AG04450 (cell line): ENCODE results near the gene CTRB1. TPM values are rescaled to one million over a fixed set of nuclear protein-coding genes. Genes with fewer than 3 reads are reported as not detected.
"Not testable (repeated sequence)": the region's sequence is repeated elsewhere in the genome, so short reads cannot be mapped to it uniquely, and the experiment has no call there.

Experiments
- CTCF ChIA-PET: fragments of 300-600, 350-600 bp; formaldehyde crosslinking; extraction: SDS; loops from one replicate; lab custom pipeline; 2022; ENCODE audit warnings: antibody characterized with exemption, inconsistent platforms; lab: Charles Lee
- POLR2A ChIA-PET: fragments of 350-600 bp; formaldehyde crosslinking; extraction: SDS; loops from one replicate; lab custom pipeline; 2021; ENCODE audit warnings: antibody characterized with exemption, inconsistent platforms; lab: Yijun Ruan, JAX
- DNase-seq: peaks from one replicate; pipeline ENCODE4 v3.0.0-alpha.2; 2011; ENCODE audit warnings: low read depth, low spot score
- H3K27ac ChIP-seq: one replicate; pipeline ENCODE4 v1.5.1; 2012; ENCODE audit warnings: low read depth, low read length, control low read depth
- H3K27me3 ChIP-seq: one replicate; pipeline ENCODE4 v1.6.0; 2012; ENCODE audit warnings: low read length; ENCODE audit not compliant: control insufficient read depth, insufficient read depth
- H3K4me3 ChIP-seq: 2 replicates; pipeline ENCODE4 v1.5.1; 2011; ENCODE audit warnings: mild to moderate bottlenecking, low read depth, low read length, control low read depth
- H3K9me3 ChIP-seq: 2 replicates; pipeline ENCODE4 v1.5.1; 2012; ENCODE audit warnings: low read length; ENCODE audit not compliant: control insufficient read depth, insufficient read depth
- CTCF ChIP-seq: IDR thresholded peaks from 2 replicates; pipeline ENCODE4 v1.5.1; 2011; ENCODE audit warnings: low read depth, low read length, control low read depth, inconsistent platforms
- polyA plus RNA-seq: library from polyadenylated mRNA; depleted of rRNA; stranded (reverse); fragments of >200 nt; gene quantifications from 2 replicates; pipeline ENCODE4 v1.2.3, GENCODE V29; 2011

CTRB1 gene
- polyA plus RNA-seq, 1 experiment: not detected

GRCh38 chr16:75267631-75268264 lies 49.0 kb downstream of the CTRB1 start:
- DNase-seq: no peak
- no peak for TF ChIP-seq CTCF
- Histone ChIP-seq H3K27ac (peak overlapping the region; percentile 2), H3K27me3 (no peaks in the 10 kb centered on the region), H3K4me3 (no peak overlapping the region), H3K9me3 (peaks cover 4% of the 10 kb centered on the region; the same call in 1 of the 2 replicates)
- POLR2A ChIA-PET: interaction anchor here (0.9 kb wide), 1 partner anchor 23 kb away, joined by 3 read pairs; no protein-coding TSS in a partner anchor
- CTCF ChIA-PET: no interaction called here

- H3K27ac ChIP-seq, H3K27me3 ChIP-seq, H3K9me3 ChIP-seq, DNase-seq, H3K4me3 ChIP-seq, CTCF ChIA-PET, POLR2A ChIA-PET: not testable (repeated sequence)
Measured at GRCh38 chr16:75269358-75269757, 50.6 kb downstream of the CTRB1 start.

- CTCF ChIA-PET: no interaction called here
- Histone ChIP-seq H3K27ac (no peak overlapping the region), H3K4me3 (no peak overlapping the region), H3K27me3 (no peaks in the 10 kb centered on the region), H3K9me3 (no peaks in the 10 kb centered on the region)
- POLR2A ChIA-PET: no interaction called here
- no peak for TF ChIP-seq CTCF
- DNase-seq: no peak
Measured at GRCh38 chr16:75271441-75272096, 52.8 kb downstream of the CTRB1 start.

GRCh38 chr16:75272097-75272551 lies 53.3 kb downstream of the CTRB1 start:
- CTCF ChIA-PET: no interaction called here
- Histone ChIP-seq H3K9me3 (no peaks in the 10 kb centered on the region), H3K27ac (no peak overlapping the region), H3K27me3 (no peaks in the 10 kb centered on the region), H3K4me3 (no peak overlapping the region)
- POLR2A ChIA-PET: no interaction called here
- TF ChIP-seq CTCF: no peak
- DNase-seq: no peak

GRCh38 chr16:75272629-75273028 lies 53.8 kb downstream of the CTRB1 start:
- CTCF ChIA-PET, H3K27ac ChIP-seq, DNase-seq, POLR2A ChIA-PET, H3K4me3 ChIP-seq, H3K9me3 ChIP-seq, H3K27me3 ChIP-seq: not testable (repeated sequence)
